Sigmoid colon (tissue), 7 donors: ENCODE measurements around the gene SPATA17. TPM values are rescaled to one million over a fixed set of nuclear protein-coding genes. Genes with fewer than 3 reads are reported as not detected.
A peak's percentile ranks its signal among the peaks of the same experiment; 100 is the strongest.

Experiments used
- DNase-seq: peaks from one replicate; pipeline ENCODE4 v3.0.0-alpha.2; 2019
- H3K27ac ChIP-seq, 4 donors: fragments of 200-600 bp; sonication (generic); one replicate each; pipeline ENCODE4 v1.5.1; 2016 to 2019; ENCODE audit warnings: mild to moderate bottlenecking in 1 of 4
- H3K27me3 ChIP-seq, 3 donors: fragments of 200-600 bp; sonication (generic); one replicate each; pipeline ENCODE4 v1.5.1; 2019; ENCODE audit warnings: mild to moderate bottlenecking in 1 of 3
- H3K36me3 ChIP-seq, 4 donors: fragments of 200-600 bp; sonication (generic); one replicate each; pipeline ENCODE4 v1.5.1; 2016 to 2019
- H3K4me1 ChIP-seq, 4 donors: fragments of 200-600 bp; sonication (generic); one replicate each; pipeline ENCODE4 v1.5.1; 2017 to 2019
- H3K4me3 ChIP-seq, 4 donors: fragments of 200-600 bp; sonication (generic); one replicate each; pipeline ENCODE4 v1.5.1; 2017 to 2019; ENCODE audit warnings: mild to moderate bottlenecking in 2 of 4, moderate library complexity in 1 of 4
- H3K9me3 ChIP-seq, 4 donors: fragments of 200-600 bp in 3 of 4; sonication (generic) in 3 of 4; one replicate each; pipeline versions ENCODE4 v1.5.1 to v1.6.1; 2013 to 2019
- EP300 ChIP-seq, 4 donors: sonication (generic); formaldehyde crosslinking; IDR thresholded peaks; one replicate each; pipeline ENCODE4 v1.6.1; 2017; ENCODE audit warnings: antibody characterized with exemption in 4 of 4
- POLR2A ChIP-seq, 2 donors: fragments of 450-650 bp; IDR thresholded peaks; one replicate each; pipeline ENCODE4 v1.6.1; 2016; ENCODE audit warnings: antibody characterized with exemption in 2 of 2, mild to moderate bottlenecking in 2 of 2, moderate library complexity in 2 of 2
- POLR2AphosphoS5 ChIP-seq, 4 donors: sonication (generic); formaldehyde crosslinking; IDR thresholded peaks; one replicate each; pipeline ENCODE4 v1.6.1; 2017; ENCODE audit warnings: antibody characterized with exemption in 4 of 4
- whole genome bisulfite sequencing, 2 donors: extraction: QIAGEN DNeasy Blood & Tissue Kit; methylation state at CpG; one replicate each; pipeline ENCODE4 v1.1.7; 2013; 5-methylcytosine and 5-hydroxymethylcytosine counted together
- intact Hi-C: fragments of 100-400 bp; cut with DNase I; formaldehyde crosslinking; loops from one replicate; pipeline ENCODE4 v1.15.1; 2023
- polyA plus RNA-seq, 3 donors: library from polyadenylated mRNA; stranded (reverse); fragments of 200-250 nt; gene quantifications; one replicate each; pipeline ENCODE4 v1.2.3, GENCODE V29; 2013
- total RNA-seq, 4 donors: library from RNA; depleted of rRNA; stranded (reverse); fragments of >200 nt; gene quantifications; one replicate each; pipeline ENCODE4 v1.1.0, GENCODE V29; 2016
- TF ChIP-seq, protein P1 (sequence below), 4 experiments: fragments of 450-650 bp in 3 of 4; fragments of 200-600 bp in 1 of 4; IDR thresholded peaks; one replicate each; pipeline ENCODE4 v1.5.1; 2016 to 2019; ENCODE audit warnings: antibody characterized with exemption in 4 of 4, mild to moderate bottlenecking in 3 of 4, moderate library complexity in 2 of 4
- donor health status: healthy with polysubstance abuse.
- donor health status: Bipolar disorder and iron deficiency.
- donor health status: healthy.

SPATA17 gene
- total and polyA plus RNA-seq, 7 donors = 0.41 to 1.1 (median 0.47) TPM; not detected in 4

DNA sequence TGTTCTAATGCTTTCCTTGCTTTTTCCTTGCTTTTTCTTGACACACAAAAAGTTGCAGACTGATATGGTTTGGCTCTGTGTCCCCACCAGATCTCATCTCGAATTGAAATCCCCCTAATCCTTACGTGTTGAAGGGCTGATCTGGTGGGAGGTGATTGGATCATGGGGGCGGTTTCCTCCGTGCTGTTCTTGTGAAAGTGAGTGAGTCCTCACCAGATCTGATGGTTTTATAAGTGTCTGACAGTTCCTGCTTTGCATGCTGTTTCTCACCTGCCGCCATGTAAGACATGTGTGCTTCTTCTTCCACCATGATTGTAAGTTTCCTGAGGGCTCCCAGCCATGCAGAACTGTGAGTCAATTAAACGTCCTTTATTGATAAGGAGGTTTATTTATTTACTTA is 11.3 kb downstream of the SPATA17 start:
- Histone ChIP-seq H3K9me3 (no peaks in the 10 kb centered on the region), H3K27ac (no peak overlapping the region), H3K4me3 (no peak overlapping the region), H3K4me1 (no peaks in the 10 kb centered on the region), H3K36me3 (no peaks in the 10 kb centered on the region), H3K27me3 (no peaks in the 10 kb centered on the region)
- 67 to 74% methylated on average over 6 of the region's 6 CpGs for WGBS, 2 donors
- DNase-seq = no peak
- TF ChIP-seq EP300 (IDR thresholded peaks at IDR 0.05) (no peak), POLR2AphosphoS5 (IDR thresholded peaks at IDR 0.05) (no peak), POLR2A (IDR thresholded peaks at IDR 0.05) (no peak)
- TF ChIP-seq, protein P1, sequence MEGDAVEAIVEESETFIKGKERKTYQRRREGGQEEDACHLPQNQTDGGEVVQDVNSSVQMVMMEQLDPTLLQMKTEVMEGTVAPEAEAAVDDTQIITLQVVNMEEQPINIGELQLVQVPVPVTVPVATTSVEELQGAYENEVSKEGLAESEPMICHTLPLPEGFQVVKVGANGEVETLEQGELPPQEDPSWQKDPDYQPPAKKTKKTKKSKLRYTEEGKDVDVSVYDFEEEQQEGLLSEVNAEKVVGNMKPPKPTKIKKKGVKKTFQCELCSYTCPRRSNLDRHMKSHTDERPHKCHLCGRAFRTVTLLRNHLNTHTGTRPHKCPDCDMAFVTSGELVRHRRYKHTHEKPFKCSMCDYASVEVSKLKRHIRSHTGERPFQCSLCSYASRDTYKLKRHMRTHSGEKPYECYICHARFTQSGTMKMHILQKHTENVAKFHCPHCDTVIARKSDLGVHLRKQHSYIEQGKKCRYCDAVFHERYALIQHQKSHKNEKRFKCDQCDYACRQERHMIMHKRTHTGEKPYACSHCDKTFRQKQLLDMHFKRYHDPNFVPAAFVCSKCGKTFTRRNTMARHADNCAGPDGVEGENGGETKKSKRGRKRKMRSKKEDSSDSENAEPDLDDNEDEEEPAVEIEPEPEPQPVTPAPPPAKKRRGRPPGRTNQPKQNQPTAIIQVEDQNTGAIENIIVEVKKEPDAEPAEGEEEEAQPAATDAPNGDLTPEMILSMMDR (IDR thresholded peaks at IDR 0.05) = no peak
- intact Hi-C loops = no loop called here

DNA sequence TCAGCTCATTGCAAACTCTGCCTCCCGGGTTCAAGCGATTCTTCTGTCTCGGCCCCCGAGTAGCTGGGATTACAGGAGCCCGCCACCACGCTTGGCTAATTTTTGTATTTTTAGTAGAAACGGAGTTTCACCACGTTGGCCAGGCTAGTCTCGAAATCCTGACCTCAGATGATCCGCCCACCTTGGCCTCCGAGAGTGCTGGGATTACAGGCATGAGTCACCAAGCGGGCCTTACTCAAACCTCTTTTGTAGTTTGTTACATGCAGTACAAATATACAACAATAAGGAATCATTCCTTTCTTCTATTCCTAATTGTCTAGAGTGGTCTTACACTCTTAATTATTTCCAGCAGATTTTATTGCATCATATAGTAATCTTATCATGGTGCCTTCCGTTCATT is 16.6 kb downstream of the SPATA17 start:
- TF ChIP-seq POLR2A (IDR thresholded peaks at IDR 0.05) (no peak), EP300 (IDR thresholded peaks at IDR 0.05) (no peak), POLR2AphosphoS5 (IDR thresholded peaks at IDR 0.05) (no peak)
- TF ChIP-seq, protein P1 (IDR thresholded peaks at IDR 0.05) = no peak
- WGBS, 2 donors = 93% methylated on average over 13 of the region's 13 CpGs
- no peak for DNase-seq
- no peaks in the 10 kb centered on the region for H3K36me3 ChIP-seq
- H3K4me1 ChIP-seq = no peaks in the 10 kb centered on the region
- H3K4me3 ChIP-seq = no peak overlapping the region
- no peaks in the 10 kb centered on the region for H3K9me3 ChIP-seq
- no peak overlapping the region for H3K27ac ChIP-seq
- H3K27me3 ChIP-seq = no peaks in the 10 kb centered on the region
- intact Hi-C loops = no loop called here

DNA sequence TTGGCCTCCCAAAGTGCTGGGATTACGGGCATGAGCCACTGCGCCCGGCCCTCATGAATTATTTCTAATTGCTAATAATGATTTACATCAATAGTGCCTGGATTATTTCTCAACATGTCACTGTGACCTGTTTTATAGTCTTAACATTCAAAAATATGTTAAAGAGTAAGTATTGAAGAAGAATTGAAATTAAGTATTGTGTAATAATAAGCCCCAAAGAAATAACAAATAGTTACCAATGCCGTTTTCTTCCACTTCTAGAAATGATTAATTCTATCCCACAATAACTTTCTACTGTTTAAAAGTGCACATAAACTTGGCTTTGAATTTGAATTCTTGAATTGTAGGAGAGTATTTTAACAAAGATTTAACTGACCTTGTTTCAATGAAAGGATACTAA is 19.5 kb downstream of the SPATA17 start:
- no peaks in the 10 kb centered on the region for H3K9me3 ChIP-seq
- intact Hi-C loops = no loop called here
- TF ChIP-seq, protein P1 (IDR thresholded peaks at IDR 0.05) = no peak
- TF ChIP-seq POLR2AphosphoS5 (IDR thresholded peaks at IDR 0.05) (no peak), EP300 (IDR thresholded peaks at IDR 0.05) (no peak), POLR2A (IDR thresholded peaks at IDR 0.05) (no peak)
- no peaks in the 10 kb centered on the region for H3K4me1 ChIP-seq
- no peak overlapping the region for H3K4me3 ChIP-seq
- no peaks in the 10 kb centered on the region for H3K27me3 ChIP-seq
- DNase-seq = no peak
- no peak overlapping the region for H3K27ac ChIP-seq
- H3K36me3 ChIP-seq = no peaks in the 10 kb centered on the region
- WGBS, 2 donors = 95 to 96% methylated on average over 4 of the region's 4 CpGs

DNA sequence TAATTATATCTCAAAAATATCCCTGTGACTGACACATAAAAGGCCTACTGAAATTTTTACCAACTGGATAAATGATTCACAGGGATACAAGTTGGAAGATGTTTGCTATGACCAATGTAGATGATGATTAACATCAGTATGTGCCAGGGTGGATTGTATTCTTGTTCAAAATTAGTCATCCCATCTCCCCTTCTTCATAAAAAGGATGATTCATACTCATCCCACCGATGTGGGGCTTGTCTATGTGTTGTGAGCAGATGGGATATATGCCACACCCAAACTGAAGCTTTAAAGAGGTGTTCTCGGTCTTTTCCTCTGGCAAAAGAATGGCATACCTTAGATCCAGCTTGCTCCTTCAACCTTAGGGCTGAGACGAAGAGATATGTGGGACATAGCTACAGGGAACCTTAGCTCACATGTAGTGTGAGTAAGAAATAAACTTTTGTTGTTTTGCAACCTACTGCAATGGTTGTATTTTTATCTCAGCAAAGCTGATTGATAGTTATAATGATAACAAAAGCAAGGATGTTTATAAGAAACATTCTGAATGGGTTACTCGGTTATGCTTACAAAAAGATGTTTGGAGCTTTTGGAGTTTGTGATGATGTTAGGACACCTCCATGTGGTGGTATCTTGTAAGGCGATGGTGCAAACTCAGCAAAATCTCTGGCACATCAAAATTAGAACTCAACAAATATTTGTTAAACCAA is 29.4 kb downstream of the SPATA17 start:
- no peak for TF ChIP-seq POLR2AphosphoS5 (IDR thresholded peaks at IDR 0.05)
- no peak for TF ChIP-seq EP300 (IDR thresholded peaks at IDR 0.05)
- TF ChIP-seq, protein P1 (IDR thresholded peaks at IDR 0.05) = peak in 2 of 4 experiments; percentile 9 to 29
- Histone ChIP-seq H3K9me3 (no peaks in the 10 kb centered on the region), H3K36me3 (no peaks in the 10 kb centered on the region), H3K27ac (no peak overlapping the region), H3K4me1 (no peaks in the 10 kb centered on the region), H3K27me3 (no peaks in the 10 kb centered on the region), H3K4me3 (no peak overlapping the region)
- DNase-seq = no peak
- WGBS, 2 donors = 53 to 63% methylated on average over 5 of the region's 5 CpGs
- intact Hi-C loops = no loop called here

DNA sequence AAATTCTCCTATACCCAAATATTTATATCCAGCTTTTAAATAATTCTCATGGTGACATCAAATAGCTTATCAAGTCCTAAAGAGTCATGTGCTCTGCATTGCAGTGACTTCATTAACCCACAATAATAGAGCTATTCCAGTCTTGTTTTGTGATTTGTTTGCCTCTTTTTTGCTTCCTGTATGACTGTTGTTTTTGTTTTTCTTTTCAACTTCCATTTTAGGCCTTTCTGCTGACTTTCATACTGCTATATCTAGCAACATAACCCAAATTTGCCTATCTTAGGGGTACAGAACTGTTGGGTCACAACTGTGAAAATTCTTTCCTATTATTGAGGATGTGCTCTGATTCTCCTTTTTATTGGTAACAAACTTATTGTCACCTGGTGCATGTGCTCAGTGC is 30.3 kb downstream of the SPATA17 start:
- H3K4me1 ChIP-seq = no peaks in the 10 kb centered on the region
- intact Hi-C loops = no loop called here
- no peaks in the 10 kb centered on the region for H3K9me3 ChIP-seq
- no peaks in the 10 kb centered on the region for H3K27me3 ChIP-seq
- TF ChIP-seq EP300 (IDR thresholded peaks at IDR 0.05) = no peak
- TF ChIP-seq, protein P1 (IDR thresholded peaks at IDR 0.05) = no peak
- no peak for TF ChIP-seq POLR2A (IDR thresholded peaks at IDR 0.05)
- TF ChIP-seq POLR2AphosphoS5 (IDR thresholded peaks at IDR 0.05) = no peak
- H3K27ac ChIP-seq = no peak overlapping the region
- no peak overlapping the region for H3K4me3 ChIP-seq
- H3K36me3 ChIP-seq = no peaks in the 10 kb centered on the region
- DNase-seq = no peak
